Renal cortex interstitium (tissue), 15 donors: ENCODE measurements around the gene MYOCD. TPM values are rescaled to one million over a fixed set of nuclear protein-coding genes. Genes with fewer than 3 reads are reported as not detected.
"Not testable (repeated sequence)": the region's sequence is repeated elsewhere in the genome, so short reads cannot be mapped to it uniquely, and the experiment has no call there.

Experiments
- DNase-seq, 11 donors: peaks; one replicate each; pipeline ENCODE4 v3.0.0-alpha.2; 2013; ENCODE audit warnings: low read depth in 9 of 11, low spot score in 4 of 11; ENCODE audit errors: extremely low read depth in 1 of 11
- long read RNA-seq, 16 experiments: transcript quantifications; one replicate each; lab custom pipeline, GENCODE V29; 2026
- polyA plus RNA-seq, 3 donors: library from polyadenylated mRNA; unstranded; fragments of 120-200 nt; gene quantifications; one replicate each; pipeline ENCODE4 v1.2.1, GENCODE V29; 2013; ENCODE audit not compliant: insufficient read length in 3 of 3

MYOCD gene, protein sequence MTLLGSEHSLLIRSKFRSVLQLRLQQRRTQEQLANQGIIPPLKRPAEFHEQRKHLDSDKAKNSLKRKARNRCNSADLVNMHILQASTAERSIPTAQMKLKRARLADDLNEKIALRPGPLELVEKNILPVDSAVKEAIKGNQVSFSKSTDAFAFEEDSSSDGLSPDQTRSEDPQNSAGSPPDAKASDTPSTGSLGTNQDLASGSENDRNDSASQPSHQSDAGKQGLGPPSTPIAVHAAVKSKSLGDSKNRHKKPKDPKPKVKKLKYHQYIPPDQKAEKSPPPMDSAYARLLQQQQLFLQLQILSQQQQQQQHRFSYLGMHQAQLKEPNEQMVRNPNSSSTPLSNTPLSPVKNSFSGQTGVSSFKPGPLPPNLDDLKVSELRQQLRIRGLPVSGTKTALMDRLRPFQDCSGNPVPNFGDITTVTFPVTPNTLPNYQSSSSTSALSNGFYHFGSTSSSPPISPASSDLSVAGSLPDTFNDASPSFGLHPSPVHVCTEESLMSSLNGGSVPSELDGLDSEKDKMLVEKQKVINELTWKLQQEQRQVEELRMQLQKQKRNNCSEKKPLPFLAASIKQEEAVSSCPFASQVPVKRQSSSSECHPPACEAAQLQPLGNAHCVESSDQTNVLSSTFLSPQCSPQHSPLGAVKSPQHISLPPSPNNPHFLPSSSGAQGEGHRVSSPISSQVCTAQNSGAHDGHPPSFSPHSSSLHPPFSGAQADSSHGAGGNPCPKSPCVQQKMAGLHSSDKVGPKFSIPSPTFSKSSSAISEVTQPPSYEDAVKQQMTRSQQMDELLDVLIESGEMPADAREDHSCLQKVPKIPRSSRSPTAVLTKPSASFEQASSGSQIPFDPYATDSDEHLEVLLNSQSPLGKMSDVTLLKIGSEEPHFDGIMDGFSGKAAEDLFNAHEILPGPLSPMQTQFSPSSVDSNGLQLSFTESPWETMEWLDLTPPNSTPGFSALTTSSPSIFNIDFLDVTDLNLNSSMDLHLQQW
- polyA plus RNA-seq: 1 to 10 TPM; 5.4 to 7.4 (median 6.6) TPM
- long read RNA-seq, donor 1: 0 reads
- long read RNA-seq, donor 2: 0 reads
- long read RNA-seq, donor 3: 0 reads
- long read RNA-seq, donor 4, partial matches to known transcripts: 0 of 1 reads
- long read RNA-seq, donor 4, other reads (novel, unspliced or antisense): 0 of 1 reads
- long read RNA-seq, donor 5: 0 reads
- long read RNA-seq, donor 6: 0 reads
- long read RNA-seq, donor 7: 0 reads
- long read RNA-seq, donor 8: 0 reads
- long read RNA-seq, donor 9: 0 reads
- long read RNA-seq, donor 10: 0 reads
- long read RNA-seq, donor 11: 0 reads
- long read RNA-seq, donor 12: 0 reads
- long read RNA-seq, donor 13: 0 reads
- long read RNA-seq, donor 14: 0 reads
- long read RNA-seq, donor 15: 0 reads
- long read RNA-seq, donor 16, full-length matches to known transcripts: 1 of 1 reads
- long read RNA-seq, donor 16, partial matches to known transcripts: 0 of 1 reads
- long read RNA-seq, donor 16, other reads (novel, unspliced or antisense): 0 of 1 reads

DNA sequence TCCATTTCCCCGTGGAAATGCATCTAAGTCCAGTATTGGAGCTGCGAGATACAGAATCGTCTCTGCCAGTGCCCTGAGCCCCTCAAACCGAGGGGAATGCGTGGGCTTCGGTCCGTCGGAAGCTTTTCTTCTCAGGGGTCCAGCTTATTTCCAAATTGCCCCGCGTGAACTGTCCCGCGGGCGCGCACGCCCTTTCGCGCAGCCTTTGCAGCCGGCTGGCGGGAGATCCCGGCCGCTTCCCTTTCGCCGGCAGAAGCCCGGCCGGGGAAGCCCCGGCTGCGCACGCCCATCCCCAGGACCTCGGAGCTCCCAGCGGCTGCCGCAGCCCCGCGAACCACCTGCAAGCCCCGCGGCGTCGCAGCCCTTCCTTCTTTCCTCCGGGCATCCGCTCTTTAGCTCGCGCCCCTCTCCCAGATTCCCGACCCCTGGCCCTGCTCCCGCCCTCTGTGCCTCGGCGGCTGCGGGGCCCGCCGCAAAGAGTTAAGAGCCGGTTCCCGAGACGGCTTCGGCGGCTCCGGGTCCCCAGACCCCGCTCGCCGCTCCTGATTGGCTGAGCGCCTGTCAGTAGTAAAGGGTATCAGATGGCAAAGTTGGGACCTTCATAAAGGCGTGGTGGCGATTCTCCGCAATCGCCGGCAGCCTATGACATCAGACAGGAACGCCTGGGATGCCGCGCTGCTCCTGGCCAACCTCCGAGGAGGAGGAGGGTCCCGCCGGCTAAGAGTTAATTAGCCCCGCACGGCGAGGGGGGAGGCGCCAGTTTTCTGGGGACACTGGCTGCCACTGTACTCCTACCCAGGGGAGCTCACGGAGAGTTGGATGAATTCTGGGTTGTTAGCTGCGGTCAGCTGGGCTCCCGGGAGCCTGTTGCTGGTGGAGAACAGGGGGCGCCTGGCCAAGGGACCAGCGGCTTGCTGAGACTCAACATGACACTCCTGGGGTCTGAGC lies at the start of gene MYOCD:
Gene MYOCD, plus strand, starts transcription at position 628 of the 948 bp plus-strand sequence. Its CDS starts 299 bp downstream, at position 927.
- DNase-seq: peak in 4 of 11 donors; percentile 35 to 48 (median 42)

DNA sequence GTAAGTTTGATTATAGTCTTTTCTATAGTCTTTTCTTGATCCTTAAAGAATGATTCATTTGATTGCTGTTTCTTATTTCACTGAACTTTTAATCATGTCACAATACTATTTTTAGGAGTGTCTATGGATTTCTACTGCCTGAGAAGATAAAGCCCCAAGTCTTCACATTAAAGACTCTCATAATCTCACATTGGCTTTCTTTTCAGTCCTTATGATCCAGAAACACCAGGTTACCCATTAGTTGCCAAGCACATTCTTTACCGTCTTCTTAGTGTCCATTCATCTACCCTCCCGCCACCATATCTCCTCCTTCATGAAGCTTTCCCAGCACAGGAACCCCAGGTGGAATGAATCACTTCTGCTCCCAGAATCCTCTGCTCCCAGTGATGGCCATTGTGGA lies 49.5 kb upstream of the MYOCD start:
- no peak for DNase-seq

DNA sequence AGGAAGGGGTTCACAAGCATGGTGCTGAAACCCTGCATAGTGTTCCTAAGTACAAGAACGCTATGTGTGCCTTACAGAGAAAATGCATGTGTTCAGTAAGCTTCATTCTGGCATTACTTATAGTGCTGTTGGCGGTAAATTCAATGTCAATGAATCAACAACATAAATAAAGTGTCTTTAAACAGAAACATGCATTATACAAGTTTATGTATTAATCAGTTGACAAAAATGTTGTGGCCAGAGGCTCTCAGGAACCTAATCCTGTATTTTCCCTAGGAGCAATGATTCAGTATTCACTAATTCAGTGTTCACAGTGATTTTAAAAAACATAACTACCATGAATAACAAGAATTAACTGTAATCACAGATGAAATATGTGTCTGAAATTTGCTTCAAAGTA lies 47.1 kb upstream of the MYOCD start:
- no peak for DNase-seq

DNA sequence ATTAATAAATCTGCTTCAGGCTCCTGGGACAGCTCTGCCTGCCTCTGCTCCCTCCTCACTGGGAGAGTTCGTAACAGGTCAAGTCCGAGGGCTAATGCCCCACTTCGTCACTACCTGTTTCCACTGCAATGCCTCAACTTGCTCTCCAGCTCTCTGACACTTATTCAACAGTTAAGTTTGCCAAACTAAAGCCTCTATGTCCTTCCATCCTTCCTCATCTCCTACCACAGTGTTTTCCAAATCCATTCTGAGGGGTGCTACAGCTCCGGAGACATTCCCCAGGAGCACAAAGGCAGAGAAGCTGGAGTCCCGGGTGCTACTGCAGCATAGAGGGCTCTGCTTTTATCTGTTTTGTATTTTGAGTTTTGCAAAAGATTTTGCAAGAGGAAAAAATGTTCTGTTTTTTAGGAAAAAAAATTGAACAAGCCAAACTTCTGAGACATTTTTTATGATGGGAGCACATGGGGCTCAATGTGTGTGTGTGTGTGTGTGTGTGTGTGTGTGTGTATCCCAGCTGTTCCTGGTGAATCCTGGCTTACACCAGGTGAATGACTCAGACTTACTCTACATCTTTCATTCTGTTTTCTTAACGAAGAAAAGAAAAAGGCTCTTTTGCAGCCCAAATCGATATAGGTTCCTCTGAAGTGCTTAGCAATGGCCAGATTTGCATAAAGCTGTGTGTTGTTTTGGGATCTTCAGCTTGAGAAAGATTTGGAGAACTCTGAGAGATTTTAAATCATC lies 46.1 kb upstream of the MYOCD start:
- DNase-seq: no peak

DNA sequence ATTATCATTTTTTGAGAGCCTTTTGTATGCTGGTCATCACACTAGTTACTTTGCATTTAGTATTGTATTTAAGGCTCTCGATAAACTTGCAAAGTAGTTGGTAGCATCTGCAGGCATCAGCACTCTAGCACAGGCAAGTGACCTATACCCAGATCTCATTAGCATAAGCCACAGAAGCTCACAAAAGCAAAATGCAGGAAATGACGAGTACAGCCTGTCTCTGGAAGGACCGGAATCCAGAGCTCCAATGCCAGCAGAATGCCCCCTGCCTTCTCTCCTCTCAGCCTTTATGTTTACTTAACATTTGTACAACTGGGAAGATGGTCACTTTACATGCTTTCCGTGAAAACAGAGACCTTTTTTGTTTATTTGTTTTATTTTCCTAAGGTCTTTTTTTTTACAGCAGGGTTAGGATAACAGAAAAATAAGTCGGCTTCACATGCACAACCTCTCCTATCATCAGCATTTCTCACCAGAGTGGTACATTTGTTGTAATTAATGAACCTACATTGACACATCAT lies 45.4 kb upstream of the MYOCD start:
- no peak for DNase-seq

DNA sequence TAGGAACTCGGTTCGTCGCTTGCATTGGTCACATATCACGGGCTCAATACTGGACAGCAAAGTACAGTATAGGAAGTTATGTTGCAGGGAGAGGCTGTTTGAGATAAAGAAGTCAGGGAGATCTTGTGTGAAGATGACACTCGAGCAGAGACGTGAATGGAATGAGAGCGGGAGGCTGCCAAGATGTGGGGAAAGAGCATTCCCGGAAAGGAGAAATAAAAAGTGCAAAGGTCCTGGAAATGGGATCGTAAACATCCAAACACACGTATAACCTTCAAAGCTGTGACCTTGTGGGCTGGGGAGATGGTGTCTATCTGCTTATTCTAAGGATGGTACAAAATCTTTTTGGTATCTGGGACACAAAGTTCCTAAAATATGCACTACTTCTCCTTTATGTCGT lies 43.0 kb upstream of the MYOCD start:
- no peak for DNase-seq

DNA sequence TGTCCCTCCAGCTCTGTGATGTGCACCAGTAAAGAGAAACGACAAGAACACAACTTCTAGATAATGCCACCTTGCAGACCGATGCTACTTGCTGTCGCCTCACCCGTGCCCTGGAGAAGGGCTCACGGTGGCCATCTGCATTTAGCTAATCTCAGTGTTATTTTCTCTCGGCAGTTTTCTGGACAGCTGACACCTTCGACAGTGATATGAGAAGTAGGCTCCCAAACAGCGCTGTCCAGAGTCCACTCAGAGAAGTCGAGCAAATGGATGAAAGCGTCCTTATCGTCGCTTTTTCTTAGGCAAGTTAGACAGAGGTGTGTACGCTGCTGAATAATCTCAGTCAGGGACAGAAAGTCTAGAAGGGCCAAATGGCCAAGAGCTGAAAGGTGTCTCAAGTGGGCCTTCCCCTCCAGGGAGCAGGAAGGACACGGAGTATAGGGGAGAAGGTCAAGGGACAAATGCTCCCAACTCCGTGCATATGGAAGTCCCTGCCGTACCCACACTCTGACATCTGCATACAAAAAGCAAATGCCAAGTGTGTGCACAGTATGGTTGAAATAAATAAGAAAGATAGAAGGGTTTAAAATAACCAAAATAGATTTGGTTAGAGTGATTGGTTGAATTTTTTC lies 42.4 kb upstream of the MYOCD start:
- no peak for DNase-seq

DNA sequence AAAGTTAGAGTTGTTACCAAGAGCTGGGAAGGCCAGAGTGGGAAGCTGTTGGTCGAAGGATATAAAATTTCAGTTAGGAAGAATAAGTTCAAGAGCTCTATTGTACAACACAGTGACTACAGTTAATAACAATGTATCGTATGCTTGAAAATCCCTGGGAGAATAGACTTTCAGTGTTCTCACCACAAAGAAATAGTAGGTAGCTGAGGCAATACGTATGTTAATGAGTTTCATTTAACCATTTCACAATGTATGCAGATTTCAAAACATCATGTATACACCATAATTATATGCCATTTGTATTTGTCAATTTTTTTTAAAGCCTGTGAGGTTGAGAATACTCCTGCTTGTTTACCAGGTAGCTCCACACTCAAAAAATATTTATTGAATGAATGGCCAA lies 41.5 kb upstream of the MYOCD start:
- DNase-seq: no peak

DNA sequence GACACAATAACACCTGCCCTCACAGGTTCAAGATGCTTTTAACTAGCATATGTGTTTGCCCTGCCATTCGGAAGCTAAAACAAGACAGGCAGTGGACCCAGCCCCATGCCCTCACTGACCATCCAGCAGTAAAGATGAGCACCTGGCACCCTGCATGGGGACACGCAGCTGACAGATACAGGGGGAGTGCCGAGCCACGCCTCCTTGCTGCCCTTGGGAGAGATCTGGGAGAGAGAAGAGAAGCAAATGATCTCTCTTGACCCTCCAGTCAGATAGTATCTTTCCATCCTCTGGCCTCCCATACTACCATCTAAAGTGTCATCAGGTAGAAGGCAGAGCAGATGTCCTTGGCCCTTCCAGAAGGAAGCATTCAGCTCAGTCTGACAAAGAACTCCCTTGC lies 40.6 kb upstream of the MYOCD start:
- no peak for DNase-seq

DNA sequence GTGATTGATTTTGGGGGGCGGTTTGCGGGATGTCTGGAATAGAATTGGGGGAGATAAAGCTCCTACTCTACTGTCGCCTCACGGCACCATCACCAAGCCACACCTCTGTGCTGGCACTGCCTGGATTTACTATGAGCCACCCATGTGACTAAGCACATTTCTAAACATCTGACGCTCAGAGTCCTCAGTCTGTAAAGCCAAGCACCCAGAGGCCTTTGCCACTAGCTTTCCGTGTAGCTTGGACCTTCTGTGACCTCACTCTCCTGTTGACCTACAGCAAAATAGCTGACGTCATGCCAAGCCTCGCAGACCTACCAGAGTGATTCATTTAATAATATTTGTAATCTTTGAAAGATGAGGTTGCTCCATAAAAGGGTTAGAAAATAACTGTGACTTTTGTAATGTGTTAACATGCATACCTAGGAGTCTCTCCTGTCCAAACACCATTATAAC lies 38.5 kb upstream of the MYOCD start:
- DNase-seq: no peak

DNA sequence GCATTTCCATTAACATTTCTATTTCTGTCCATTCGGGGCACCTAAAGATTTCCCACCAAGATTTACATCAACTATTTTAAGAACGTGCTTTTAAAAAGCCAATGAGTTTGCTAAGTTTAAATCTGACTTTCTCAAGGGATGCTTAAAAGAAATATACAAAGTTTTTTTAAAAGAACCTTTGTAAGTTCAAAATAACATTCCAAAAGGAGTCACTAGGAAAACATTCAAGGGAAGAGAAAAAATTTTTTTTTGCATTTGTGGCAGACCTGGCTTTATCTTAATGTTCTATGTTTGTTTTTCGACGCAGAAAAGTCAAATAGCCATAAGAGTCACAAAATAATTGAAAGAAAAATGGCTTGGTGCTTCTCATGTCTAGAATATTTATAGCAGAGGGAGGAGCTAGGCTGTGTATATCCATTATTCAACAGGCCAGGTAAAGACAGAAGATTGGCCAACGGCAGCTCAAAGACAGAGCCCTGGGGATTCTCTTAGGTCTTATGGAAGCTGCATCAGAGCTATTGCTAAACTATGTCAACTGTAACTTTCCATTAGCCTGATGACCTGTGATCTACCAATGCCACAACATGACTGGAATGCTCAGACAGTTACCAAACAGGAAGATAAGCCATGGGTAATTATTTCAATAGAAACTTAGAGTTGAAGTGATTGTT lies 37.8 kb upstream of the MYOCD start:
- no peak for DNase-seq

DNA sequence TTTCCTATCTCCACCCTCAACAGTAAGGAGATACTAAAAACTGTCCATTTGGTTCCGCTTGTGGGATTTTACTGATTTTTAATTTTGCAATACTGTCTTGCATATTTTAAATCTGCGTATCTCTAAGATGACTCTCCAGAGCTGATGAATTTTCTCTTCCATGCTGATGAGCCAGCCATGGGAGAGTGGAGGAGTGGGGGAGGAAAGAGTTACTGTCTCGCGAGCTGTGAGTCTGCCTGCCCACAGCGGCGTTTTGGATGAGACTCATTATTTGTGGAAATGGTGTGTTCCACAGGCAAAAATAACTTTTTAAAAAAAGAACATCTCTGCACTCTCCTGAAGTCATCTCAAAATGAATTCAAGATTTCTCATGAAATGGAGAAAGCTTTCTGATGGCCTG lies 34.6 kb upstream of the MYOCD start:
- no peak for DNase-seq

DNA sequence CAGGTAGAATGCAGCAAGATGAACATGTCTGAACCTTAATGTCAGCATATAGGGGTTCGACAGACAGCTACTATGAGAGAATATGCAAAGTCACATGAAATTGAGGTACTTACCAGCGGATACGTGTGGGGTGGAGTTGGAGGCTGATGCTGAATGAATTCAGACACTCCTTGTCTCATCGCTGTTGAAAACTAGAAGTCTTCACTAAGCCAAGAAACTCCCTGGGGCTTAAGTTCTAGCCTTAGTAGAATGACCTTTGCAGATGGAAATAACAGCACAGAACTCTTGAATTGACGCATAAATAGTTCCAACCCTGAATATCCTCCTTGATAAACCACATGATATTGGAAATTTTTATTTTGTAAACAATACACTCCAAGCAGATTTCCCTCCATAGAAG lies 32.9 kb upstream of the MYOCD start:
- DNase-seq: no peak

DNA sequence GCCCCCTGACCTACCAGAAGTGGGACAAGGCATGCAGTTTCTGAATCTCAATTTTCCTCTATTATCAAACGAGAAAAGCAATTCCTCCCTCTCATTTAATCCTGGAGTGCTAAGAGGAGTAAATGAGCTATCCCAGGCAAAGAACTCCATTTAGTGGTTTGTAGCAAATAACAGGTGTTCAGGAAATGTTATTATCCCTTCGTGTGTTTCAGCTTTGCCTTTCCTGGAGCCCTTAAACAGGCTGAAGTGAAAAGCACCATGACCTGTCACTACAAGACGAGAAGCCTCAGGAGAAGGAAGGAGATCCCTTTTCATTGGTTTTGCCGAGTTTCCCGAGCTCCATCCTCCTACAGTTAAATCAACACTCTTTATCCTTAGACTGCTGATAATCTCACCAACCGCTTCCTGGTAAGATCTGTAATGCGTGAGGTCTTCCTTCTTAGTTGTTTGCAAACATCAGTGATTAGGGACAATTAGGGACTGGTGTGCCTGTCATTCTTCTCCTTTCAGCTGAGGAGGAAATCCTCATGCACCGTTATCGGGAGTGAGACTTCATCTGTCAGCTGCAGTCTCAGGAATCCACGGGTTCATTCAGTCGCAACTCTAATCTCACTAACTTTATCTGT lies 30.8 kb upstream of the MYOCD start:
- DNase-seq: no peak

DNA sequence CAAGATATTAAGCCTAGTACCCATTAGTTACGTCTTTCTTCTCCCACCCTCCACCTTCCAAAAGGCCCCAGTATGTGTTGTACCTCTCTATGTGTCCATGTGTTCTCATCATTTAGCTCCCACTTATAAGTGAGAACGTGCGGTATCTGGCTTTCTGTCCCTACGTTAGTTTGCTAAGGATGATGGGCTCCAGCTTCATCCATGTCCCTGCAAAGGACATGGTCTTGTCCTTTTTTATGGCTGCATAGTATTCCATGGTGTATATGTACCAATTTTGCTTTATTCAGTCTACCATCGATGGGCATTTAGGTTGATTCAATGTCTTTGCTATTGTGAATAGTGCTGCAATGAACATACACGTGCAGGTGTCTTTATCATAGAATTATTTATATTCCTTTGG lies 29.7 kb upstream of the MYOCD start:
- not testable (repeated sequence) for DNase-seq

DNA sequence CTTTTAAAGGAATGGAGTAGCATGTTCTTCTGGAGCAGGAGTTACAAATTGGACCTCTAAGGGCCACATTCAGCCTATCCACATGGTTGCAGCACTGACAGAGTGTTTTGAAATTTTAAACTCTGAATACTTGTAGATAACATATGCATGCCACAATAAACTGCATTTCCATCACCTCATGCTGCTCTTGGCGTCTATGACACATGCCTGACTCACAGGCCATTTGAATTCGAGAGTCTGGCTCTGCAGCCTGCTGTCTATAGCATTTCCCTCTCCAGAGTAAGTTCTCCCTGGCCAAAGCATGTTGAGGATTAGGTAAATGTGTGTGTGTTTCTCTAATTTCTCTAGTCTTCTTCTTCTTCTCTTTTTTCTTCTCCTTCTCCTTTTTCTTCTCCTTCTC lies 28.7 kb upstream of the MYOCD start:
- no peak for DNase-seq
